T-helper 22 cell (primary cell): ENCODE results near the gene SERTAD2.

Source experiments
- DNase-seq: peaks from one replicate; pipeline ENCODE4 v3.0.0-alpha.2; 2020; ENCODE audit warnings: low read depth

The SERTAD2 gene

DNA sequence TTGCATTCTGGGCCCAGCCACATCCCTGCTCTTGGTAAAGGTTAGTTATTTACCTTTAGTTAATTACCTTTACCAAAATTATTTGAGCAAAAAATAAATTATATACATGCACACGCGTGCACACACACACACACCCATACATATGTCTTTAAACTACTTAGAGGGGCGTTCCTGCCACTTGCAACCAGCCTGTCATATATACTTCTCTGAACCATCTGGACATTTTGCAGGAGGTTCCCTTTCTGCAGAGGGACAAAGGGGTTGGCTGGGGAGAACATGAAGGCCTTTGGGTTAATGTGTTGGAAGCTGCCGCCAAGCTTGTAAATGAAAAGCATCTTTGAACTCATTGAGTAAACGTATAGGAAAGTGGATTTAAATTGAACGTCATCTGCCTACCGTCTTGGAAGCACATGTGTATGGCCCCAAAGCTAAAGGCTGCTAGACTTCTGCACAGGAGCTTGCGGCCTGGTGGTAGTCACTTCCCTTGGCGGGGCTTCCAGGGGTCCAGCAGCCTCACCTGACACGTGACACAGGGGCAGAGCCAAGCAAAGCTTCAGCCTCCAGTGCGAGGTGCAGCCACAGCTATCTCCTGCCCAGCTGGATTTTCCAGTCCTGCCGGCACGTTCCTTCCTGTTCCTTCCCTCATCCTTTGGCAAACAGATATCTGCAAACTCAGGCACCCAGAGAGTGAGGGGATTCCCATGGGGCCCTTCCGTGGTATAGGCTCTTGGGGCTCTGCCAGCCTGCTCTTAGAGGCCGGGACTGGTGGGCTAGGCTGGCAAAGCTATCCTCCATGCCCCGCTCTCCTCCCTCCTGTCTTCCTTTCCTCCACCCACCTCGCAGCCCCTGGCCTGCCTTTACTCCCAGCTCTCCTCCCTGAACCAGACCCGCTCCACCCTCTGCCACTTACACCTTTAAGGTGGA lies 46.1 kb downstream of the SERTAD2 start:
- DNase-seq, result no peak

DNA sequence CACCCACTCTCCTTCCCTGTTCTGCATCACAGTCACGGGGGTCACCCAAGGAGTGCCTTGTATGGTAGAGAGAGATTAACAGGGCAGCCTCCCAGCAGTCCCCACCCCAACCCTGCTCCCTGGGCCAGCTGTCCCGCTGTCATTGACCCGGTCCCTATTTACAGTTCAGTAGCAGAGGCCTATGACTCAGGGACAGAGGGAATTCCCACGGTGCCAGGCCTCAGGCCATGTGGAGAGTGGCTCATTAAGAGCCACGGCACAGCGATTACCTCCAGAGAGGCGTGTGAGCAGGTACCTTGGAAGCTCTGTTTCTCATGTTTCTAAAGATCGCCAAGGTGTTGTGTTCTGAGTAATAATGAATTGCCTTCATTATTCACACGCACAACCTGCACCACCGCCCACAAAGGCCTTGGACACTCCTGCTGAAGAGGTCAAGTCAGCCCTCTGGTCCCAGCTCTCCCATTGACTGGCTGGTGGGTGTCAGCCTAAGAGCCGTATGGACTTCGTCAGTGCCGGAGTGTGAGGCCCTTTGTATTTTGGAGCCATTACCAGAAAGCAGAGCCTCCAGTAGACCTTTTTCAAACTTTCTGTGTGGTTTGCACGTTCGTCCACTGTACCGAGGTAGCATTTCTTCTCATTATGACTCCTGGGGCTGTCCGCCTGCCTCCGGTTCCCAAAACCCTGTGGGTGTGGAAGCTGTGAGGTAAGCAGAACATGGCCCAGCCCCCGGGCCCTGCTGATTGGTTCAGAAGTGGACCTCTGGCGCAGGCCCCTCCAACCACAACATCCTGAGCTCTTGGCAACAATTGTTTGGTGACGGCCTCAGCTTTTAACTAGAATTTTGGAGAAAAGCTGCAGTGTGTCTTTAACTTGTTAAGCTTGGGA lies 47.0 kb downstream of the SERTAD2 start:
- DNase-seq, result peak; percentile 80

DNA sequence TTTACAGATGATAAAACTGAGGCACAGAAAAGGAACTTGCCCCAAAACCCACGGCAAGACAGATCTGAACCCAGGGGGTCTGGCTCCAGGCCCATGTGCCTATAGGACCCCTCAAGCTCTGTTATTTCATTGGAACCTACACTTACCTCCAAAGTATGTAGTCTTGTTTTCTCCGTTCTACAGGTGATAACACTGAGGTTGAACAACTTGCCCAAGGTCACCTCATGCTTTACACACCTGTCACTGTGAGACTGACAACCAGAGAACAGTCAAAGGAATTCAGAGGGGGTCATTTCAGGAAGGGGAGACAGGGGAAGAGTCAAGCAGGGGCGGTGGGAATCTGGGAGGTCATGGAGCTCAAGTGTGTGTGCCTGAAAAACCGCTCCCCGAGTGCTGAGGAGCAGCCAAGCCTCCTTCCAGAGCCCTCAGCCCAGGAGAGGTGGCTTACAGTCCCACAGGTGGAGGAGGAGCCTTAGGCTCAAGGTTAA lies 47.7 kb downstream of the SERTAD2 start:
- DNase-seq, result no peak

DNA sequence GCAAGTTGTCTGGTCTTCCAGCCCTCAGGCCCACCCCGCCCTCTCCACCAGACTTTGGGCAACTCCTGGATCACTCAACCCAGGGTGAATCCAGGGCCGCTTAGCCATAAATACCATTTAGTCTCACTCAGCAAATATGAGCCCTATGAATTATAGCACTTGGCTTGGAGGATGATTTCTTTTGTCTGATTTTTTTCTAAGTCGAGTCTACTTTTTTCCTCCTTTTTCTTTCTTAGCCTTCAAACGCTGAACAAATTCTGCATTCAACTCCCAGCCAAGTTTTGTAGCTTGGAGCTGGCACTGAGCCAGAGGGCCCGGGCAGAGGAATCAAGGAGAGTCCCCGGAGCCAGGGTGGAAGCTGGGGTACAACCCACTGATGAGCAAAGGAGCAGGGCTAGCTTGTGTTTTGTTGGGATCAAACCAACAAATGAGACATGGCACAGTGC lies 48.7 kb downstream of the SERTAD2 start:
- no peak for DNase-seq

DNA sequence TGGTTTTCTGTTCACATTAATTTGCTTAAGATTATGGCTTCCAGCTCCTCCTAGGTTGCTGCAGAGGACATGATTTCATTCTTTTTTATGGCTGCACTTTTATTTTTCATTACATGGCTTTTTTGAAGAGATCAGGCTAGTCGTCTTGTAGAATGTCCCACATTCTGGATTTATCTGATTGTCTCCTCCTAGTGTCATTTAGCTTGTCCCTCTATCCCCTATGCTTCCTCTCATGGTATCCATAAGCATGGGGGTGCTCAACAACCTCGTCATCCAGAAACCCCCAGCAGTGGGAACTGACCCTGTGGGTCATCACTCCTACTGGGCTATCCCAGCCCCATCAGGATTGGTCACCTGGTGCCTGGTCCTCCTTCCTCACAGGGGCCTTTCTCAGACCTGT lies 49.6 kb downstream of the SERTAD2 start:
- no peak for DNase-seq

DNA sequence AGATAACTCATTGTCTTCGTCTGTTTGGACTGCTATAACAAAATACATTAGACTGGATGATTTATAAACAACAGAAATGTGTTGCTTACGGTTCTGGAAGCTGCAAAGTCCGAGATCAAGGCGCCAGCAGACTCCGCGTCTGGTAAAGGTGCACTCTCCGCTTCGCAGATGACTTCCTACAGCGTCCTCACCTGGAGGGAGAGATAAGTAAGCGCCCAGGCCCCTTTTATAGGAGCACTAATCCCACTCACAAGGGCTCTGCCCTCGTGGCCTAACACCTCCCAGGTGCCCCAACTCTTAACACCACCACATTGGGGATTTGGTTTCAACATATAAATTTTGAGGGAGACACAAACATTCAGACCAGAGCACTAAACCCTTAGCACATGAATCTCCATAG lies 51.3 kb downstream of the SERTAD2 start:
- DNase-seq, result no peak

DNA sequence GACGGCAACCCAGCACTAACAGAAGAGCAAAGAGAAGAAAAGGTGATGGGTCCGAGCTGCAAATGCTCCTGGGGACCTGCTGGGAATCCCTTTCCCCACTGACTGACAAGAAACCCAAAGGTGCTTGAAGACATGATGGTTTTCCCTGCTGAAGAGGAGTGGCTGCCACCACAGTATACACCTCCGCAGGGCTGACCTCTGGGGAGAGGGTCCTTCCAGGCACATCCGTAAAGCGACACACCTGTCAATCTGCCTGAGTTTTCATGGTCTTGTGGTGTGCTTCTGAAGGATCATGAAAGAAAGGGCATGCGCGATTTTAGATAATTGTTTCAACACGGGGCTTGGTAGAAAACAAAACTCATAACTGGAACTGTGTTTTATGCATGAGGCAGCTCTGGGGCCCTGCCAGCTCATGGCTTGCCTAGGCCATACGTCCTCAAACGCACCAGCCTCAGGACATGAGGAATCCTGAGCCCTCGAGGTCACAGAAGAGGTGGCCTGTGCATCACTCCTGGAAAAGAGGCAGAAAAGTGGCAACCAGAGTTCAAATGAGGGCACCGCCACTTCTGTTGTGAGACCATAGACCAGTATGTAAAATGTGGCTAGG lies 51.8 kb downstream of the SERTAD2 start:
- no peak for DNase-seq

DNA sequence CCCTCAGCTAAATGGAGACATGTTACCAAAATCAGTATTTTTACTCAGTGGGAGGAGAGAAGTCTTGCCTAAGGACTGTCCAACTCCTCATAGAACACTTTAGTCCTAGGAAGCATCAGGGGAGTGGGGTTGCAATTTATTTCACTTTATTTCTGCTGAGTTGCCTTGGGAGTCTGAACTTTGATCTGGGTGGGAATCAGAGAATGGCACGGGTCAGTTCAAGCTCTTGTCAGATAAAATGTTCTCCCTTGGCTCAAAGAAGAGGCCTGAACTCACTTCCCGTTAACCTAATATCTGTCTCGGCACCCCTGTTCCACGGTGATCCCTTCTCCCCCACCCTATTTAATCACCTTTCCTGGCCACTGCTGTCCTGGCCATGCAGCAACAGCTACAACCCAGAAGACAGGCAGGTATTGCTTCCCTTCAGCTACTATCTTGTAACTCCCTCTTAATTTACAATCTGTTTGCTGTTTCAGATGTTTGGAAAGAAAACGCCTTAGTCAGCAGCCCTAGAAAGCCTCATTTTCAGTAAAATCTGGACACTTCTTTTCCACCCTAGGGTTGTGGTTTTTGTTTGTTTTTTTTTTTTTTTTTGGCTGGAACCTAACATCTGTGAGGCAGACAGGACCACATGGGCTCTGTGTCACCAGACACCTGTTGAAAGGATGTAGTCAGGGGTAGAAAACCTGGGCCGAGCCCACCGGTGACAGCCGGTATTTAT lies 52.5 kb downstream of the SERTAD2 start:
- DNase-seq, result no peak

DNA sequence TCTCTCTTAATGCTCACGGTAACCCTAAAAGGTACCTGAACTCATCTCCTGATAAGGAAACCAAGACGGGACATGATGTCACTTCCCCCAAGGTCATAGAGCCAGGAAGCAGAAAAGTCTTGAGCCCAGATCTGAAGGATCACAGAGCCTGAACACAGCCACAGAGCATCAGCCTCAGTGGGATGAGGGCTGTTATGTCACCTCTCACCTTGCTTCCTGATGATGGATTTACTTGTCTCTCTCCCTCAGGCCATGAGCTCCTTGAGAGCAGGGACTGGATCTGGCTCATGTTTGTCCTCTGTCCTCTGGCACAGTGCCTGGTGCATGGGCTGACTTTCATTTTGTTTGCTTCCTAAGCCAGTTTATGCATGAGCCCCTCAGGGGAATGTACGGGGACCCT lies 54.2 kb downstream of the SERTAD2 start:
- DNase-seq, result no peak

DNA sequence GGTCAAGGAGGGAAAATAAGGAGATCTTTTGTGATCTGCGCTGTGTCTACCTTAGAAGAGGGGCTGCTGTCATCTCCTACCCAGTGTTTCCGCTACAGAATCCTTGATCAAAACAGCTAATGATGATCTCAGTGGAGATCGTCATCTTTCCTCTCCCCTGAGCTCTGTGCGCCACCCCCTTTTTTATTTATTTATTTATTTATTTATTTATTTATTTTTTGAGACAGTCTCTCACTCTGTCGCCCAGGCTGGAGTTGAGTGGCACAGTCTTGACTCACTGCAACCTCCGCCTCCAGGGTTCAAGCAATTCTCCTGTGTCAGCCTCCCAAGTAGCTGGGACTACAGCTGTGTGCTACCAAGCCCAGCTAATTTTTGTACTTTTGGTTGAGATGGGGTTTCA lies 55.5 kb downstream of the SERTAD2 start:
- no peak for DNase-seq

DNA sequence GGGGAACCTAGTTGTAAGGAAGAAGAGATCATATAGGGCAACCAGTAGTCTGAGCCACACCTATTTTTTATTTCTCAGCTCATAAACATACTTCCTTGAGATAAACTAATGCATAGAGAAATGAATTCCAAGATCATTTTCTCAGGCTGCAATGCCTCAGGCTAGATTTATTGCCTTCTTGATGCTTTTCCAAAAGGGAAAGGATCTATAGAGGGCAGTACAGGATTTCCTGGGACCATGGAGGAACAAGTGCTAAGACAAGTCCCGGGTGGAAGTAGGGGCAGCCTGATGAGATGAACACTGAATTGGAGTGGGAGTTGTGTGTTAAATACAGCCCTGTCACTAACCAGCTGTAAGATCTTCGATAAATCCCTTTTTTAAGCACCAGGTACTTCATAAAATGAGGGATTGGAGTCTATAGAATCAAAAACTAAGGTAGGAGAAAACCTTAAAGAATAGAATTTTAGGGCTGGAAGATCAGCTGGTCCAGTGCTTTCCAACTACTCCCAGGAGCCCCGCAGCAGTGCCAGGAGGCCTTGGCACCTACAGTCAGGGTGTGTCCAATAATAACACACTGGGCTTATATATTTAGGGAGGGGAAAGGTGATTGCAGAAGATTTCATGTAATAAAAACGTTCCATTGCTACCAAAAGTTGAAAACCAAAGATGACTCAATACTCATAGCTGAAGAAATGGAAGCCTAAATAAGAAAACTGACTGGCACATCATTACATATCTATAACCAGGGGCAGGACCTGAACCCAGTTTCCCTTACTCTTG lies 58.1 kb downstream of the SERTAD2 start:
- no peak for DNase-seq

DNA sequence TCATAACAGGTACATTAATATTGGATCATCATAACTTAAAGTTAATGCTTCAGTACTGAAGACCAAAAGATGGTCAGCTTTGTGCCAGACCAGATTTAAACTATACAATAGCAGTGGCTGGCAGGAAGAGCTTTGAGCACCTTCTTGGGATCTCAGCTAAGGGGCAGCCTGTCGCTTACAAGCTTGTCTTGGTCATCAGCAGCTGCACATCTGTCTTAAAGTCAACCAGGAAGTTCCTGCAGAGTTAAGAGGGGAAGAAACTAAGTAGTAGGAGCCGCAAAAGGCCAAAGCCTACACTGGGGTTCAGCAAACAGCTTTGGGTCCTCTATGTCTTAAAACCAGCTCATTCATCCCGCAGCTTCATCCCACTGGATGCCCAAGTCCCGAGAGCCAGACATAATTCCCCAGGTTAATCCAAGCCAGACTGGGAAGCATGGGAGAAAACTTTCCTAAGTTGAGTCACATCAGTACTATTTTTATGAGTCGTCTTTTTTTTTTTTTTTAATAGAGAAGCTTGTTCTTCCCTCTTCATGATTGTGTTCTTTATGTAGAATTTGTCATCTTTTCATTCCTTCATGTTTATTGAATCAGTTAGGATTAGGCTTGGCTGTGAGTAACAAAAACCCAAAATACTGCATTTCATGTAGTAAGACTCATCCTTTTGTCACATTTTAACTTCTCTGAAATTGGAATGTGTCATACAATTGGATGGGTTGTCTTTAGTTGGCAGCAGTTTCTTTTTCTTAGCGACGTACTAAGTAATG lies 59.3 kb downstream of the SERTAD2 start:
- no peak for DNase-seq

DNA sequence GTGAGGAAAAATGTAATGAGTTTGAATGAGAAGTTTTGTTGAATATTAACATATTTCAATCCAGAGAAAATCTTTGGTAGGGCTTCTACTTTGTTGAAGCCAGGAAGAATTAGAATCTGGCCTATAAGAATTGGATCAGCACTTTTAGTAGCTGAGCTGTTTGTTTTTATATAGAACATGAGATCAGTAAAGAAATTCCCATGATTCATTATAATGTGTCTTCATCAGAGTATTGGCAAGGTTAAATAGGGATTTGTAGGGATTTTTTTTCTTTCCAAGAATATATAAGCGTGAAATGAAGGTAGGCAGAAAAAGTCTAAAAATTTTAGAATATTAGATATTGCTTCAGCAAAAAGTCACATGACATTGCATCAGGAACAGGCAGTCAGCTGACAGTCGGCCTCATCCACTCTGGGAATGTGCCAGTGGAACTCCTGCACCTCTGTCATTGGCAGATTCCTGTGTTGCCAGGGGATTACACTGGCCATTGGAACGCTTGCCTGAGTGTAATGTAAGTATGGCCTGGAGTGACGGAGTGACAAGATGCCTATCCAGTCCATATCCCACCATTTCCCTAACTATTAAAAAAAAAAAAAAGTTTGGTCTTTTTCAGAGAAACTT lies 60.6 kb downstream of the SERTAD2 start:
- no peak for DNase-seq

DNA sequence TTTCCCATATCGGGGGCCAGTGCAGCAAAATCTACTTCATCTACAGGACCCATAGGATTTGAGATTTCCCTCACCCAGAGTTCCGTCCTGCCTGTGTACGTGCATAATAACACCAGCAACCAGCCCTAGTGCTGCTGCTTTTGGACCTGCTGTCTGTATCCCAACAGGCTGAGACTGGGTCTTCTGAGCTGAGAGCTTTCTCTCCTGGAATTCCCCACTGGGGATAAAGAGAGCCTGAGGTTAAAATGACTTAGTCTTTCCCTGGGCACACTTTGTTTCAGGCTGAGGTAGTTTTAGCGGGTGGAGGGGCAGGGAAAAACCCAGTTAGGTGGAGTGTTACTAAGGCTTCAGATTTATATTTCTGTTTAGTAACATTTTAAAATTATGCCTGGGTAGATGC lies 62.5 kb downstream of the SERTAD2 start:
- no peak for DNase-seq

DNA sequence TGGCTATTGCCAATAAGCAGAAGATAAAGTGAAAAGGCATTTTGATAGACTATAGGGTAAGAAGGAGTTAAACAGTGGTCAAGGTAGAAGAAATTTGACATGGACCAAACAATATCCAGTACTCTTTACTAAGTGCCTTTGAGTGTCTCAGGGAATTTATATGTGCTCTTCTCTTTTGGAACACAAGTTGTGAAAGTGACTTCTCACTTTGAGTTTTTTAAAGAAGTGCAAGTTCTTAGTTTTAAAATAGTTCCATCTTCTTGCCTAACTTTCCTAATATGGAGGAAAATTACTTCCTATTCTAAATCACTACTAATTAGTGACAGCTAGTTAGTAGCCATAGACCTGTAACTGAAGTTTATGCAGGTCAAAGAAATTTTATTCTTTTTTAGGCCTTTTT lies 66.2 kb downstream of the SERTAD2 start:
- no peak for DNase-seq

DNA sequence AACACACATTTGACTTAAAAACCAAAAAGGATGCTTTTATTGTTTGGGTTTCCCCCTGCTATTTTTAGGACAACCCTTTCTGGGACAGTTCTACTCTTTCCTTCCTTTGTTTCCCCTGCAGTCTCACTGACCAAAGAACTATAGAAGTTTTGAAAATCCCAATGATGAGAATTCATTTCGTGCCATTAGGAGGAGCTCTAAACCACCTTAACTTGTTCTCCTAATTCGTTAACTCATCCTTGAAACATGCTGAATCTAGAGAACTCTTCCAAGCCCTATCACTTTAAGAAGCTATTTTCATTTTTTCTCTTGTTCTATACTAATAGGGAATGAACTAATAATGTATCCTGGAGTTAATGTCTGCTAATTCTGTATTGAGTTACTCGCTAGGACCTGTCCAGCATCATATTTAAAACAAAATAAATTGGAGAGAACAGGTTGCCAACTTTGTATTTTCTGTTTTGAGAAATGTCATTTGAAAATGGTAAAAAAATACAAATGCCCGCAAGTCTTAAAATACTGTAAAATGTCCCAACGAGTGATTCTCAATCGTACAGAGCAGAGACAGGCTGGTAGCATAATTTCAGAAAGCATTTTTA lies 66.7 kb downstream of the SERTAD2 start:
- no peak for DNase-seq

DNA sequence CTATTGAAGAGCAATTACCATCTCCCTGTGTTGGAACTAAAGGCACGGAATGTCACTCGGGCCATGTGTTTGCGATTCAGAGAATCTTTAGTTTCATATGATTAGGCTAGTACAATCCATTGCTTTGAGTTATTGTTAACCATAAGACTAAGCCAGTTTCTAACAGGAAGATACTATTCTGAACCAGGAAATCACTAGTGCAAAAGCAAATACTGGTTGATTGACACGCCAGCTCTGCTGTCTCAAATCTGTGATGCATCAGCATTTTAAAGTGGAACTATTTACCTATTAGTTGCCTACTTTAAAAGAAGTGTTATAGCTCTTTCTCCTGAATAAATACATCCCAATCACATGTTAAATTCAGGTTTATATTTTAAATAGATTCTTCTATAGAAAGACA lies 67.7 kb downstream of the SERTAD2 start:
- DNase-seq, result no peak

DNA sequence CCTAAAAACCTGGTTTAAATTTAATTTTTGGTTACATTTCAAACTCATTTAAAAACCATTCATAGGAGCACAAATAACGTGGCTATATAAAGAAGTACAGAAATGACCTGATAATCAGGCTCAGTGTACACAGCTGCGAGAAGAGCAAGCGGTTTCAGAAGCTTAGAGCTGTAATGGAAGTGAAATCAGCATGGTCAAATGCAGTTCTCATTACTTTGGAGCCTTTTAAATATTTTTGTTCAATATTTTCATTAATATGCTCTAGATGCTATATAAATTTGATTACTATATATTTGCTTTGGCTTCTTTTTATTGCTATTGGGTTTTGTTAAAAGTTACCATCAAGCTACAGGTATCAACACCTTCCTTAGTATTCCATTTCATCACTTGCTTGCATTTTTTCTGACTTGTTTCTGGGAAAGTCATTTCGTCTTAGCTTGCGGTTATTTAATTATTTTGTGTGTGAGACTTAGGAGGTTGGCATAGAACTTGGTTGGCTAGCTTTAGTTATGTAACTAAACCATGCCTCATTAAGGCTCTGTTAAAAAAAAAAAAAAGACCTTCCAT lies 70.9 kb downstream of the SERTAD2 start:
- DNase-seq, result no peak
